Hepatic stellate cell (primary cell): ENCODE measurements around the gene SF3B4.

ENCODE experiments used
- DNase-seq: peaks from one replicate; pipeline ENCODE4 v3.0.0; 2011; ENCODE audit warnings: low spot score

The SF3B4 gene

DNA sequence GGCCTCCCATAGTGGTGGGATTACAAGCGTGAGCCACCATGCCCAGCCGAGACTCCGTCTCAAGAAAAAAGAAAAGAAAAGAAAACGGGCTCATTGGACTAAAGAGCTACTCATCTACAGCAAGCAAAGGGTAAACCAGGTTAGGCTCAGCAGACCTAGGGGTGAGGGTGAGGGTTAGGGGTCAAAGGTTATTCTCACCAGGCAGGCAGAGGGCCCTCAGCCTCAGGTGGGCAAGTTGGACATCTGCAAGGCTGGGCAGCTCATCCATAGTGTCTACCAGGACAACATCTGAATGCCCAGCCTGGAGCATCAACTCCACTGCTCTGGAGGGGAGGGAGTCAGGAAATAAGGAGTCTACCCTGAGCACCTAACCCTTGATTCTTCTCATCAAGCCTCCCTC is 5.6 kb upstream of the SF3B4 start:
- DNase-seq = no peak

DNA sequence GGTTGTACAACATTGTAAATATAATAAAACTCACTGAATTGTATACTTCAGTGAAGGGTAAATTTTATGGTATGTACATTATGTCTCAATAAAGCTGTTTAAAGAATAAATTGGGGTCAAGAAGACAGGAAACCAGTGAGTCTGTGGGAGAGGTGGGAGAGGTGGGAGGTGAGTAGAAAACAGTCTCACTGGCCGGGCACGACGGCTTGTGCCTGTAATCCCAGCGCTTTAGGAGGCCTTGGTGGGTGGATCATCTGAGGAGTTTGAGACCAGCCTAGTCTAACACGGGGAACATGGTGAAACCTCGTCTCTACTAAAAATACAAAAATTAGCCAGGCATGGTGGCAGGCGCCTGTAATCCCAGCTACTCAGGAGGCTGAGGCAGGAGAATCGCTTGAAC is 4.9 kb upstream of the SF3B4 start:
- DNase-seq = no peak

- no peak for DNase-seq
Measured at GRCh38 chr1:149931212-149931790, 3.7 kb upstream of the SF3B4 start.

DNA sequence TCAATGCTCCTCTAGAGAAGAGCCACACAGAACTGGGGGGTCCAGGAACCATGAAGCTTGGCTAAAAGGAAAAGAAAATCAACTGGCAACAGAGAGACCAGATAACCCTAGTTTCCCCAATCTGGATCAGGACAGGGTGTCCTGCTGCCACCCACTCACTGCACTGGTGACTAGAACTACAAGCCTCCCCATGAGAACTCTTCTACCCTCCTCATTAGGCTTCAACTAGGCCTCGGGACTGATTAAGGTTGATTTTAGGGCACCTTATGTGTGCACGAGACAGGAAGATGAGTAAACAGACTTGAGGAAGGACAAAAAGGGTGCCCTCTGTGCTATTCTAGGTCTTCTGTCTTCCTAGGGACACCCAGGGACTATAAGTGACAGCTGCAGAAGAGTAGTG is 2.3 kb upstream of the SF3B4 start:
- no peak for DNase-seq

DNA sequence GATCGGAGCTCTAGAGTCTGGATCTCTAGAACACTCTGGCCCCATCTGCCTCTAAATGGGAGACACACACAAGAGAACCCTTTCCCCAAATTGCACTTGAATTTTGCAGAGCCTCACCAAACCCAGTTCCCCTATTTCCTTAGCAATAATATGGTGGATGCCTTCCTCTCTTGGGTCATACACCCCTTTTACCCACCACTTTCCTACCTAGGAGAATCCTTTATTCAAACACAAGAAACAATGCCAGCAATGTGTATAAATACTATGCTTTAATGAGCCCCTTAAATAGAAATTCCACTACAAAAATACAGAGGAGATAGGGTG is 760 bp upstream of the SF3B4 start:
- DNase-seq = no peak

DNA sequence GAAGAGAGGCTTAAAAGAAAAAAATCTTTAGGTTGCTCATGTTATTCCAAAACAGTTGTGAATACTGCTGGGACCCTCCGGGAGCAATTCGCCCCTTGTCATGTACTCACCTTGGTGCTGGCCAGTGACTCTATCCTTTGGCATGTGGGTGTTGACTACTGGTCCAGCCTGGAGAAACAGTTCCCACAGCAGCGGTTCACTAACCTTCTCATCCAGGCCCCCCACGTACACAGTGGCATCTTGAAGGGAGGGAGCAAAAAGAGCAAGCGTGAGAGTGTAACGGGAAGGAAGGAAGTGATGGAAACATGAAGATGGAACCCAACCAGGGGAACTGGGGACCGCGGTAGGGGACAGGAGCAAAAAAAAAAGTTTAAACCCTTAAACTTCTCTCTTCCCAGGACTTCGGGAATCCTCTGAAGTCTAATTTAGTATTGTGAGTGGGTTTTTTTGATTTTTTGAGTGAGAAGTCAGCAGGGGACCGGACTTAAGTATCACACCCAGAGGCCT is 494 bp downstream of the SF3B4 start:
- DNase-seq = no peak

DNA sequence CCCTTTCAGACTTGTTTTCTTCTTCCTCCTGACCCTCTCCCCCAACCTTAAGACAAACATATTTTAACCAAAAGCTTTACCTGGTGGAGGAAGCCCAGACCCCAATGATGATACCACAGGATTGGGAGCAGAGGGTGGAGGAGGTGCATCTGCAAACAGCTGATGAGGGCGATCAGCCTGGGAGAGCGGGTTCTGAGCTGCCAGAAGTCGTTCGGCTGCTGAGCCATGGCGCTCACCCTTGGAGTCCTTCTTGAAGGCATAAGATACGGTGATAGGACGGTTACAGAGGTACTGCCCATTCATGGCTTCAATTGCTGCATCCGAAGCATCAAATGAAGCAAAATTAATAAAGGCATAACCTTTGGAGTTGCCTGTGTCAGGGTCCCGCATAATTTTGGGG is 1.3 kb downstream of the SF3B4 start:
- DNase-seq = no peak

- no peak for DNase-seq
Measured at GRCh38 chr1:149925751-149926150, 1.9 kb downstream of the SF3B4 start.

DNA sequence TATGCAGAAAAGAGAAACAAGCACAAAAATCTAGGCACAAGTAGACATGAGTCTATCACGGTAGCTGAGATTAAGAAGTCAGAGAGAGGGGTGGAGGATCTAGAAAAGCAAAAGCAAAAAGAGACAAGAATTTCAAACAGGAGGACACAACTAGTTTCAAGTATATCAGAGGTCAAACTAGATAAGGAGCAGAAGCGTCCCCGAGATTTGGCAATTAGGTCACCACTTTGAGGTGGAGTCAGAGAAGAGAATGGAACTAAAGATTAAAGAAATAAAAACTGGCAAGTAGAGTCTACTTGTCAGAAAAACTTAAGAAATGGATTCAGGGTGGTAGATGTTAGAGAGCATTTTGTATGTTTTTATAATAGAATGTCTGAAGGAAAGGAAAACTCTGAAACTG is 2.3 kb downstream of the SF3B4 start:
- DNase-seq = no peak

- no peak for DNase-seq
Measured at GRCh38 chr1:149923626-149924025, 4.0 kb downstream of the SF3B4 start.

DNA sequence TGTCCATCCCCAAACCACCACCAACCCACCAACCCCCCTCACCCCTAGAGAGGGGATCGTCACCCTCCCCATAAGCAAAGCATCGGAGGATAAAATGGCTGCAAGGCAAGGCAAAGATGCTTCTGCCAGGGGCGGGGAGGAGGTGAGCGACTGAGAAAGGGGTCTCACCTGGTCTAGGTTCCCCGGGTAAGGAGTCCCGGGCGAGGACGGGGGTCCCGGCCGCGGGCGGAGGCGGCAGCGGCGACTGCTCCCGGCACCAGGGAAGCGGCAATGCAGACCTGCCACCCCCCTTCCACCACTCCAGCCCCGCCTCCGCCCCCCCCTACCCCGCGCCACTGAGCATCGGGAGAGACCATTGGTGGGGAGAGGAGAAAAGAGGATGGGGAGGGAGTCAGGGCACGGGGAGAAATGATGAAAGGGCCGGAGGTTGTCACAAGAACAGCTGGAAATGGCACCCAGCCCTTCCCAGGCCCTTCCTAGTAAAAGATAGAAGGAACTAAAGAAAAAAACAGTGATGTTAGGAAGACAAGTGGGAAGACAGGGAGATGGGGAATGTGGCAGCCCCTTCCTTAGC is 9.9 kb downstream of the SF3B4 start, which contains the start of gene SV2A:
SV2A (minus strand) TSS at position 274 of the 574 bp plus-strand sequence. CDS start 4,004 bp downstream, outside the sequence.
- DNase-seq = peak; percentile 88

DNA sequence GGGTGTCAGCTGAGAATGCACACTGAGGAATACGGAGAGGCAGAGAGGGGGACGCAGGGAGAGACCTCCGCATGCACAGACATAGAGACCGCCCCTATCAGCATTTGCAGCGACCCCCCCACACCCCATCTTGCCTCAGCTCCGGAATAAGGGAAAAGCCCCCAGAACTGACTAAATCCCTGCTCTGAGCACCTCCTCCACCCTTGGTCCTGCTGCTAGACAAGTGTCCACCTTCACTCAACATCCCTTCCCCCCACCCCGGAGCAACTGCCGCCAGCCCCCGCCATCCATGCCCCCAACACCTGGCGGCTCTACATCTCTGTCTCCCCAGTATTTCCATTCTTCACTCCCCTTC is 10.7 kb downstream of the SF3B4 start:
- no peak for DNase-seq

DNA sequence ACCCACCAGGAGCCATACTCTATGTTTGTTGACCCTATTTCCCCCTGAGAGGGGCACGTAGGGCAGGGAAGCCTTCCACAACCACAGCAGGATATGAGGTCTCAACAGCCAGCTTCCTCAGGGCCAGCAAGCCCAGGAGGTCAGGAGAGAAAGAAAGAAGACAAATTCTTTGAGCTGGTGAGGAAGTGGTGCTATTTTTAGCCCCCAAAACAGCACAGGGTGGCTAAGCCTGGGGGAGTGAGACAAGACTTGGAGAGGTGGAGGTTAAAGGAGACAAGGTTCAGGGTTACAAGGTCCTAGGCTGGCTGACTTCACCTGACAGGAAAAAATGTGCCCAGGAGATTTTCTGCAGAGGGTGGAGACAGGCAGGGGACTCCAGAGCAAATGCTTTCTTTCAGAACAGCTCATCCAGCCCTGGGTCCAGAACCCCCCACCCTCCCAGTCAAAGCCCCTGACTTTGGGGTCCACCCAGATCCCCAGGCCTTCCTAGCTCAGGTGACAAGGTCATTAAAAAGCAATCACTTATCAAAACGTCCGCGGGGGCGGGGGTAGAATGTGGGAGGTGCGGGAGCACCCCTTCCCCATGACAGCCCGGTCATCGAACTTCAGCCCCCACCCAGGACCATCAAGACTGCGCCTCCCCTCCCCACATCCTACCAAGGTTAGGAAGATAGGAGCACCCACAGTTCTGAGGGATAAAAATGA is 11.3 kb downstream of the SF3B4 start:
- DNase-seq = peak; percentile 47

GRCh38 chr1:149915429-149916192 is 12.0 kb downstream of the SF3B4 start:
- DNase-seq = no peak

DNA sequence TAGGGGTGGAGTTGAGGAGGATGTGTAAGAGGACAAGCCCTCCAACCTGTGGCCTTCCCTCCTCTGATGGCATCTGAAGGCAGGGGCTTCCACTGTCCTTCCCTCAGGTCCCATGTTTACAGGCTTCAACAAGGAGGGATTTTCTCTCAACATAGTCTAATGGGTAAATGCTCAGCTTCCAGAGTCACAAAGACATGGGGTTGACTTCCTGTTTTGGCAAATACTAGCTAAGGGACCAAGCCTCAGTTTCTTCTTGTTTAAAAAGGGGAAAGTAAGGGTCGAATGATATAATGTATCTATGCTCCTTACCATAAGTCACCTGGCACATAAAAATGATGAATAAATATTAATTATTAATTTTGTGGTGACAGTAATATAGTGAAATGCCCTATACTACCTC is 13.1 kb downstream of the SF3B4 start:
- no peak for DNase-seq

DNA sequence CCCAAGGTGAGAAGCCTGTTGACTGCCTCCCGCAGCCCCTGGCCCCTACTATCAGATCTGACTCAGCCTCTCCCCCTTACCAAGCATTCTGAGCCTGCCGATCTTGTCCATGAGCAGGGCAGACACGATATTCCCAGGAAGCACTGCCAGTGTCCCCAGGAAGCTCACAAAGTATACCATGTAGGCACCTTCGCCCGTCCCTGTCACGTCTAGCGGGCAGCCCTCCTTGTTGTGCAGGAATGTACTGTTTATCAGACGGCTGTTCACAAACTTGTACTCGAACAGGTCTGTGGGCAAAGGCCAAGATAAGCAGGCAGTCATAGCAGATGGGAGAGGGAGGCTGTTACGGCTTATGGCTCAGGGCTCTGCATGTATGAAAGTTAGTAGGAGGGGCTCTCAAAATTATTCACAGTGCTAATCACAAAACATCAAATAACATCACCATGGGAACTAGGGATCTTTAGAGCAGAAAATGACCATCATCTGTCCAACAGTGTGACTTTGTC is 21.0 kb downstream of the SF3B4 start:
- no peak for DNase-seq

DNA sequence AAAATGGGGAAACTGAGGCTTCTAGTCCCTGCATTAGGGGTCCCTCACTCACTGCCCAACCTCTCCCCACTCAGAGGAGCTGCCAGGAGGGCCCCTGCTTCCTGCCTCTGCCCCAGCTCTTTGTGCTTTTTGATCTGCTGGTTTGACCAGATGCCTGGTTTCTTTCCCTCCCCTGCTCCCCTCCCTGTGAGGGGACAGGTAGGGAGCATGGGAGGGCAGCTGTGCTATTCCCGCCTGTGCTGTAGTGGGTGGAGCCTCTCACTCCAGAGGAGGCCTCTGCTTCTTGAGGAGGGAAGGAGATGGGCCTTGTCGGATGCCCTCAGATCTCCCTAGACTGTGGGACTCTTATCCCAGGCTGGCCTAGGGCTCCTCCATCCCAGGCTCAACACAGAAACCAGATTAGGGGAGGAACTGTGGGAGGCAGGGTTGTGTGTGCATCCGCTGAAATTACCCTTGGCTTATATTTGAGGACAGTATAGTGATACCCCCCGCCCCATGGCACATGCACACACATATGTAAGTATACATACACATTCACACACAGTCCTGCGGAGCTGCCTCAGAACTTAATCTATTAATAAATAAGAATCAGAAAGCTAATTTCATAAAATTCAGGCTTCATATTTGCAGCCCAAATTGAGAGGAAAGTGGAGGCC is 23.6 kb downstream of the SF3B4 start:
- DNase-seq = no peak

- peak; percentile 94 for DNase-seq
Measured at GRCh38 chr1:149899460-149900284, 27.9 kb downstream of the SF3B4 start, which contains the start of gene BOLA1. Gene BOLA1 (plus strand): TSS chr1:149899568. CDS start chr1:149900060, 492 bp downstream.

DNA sequence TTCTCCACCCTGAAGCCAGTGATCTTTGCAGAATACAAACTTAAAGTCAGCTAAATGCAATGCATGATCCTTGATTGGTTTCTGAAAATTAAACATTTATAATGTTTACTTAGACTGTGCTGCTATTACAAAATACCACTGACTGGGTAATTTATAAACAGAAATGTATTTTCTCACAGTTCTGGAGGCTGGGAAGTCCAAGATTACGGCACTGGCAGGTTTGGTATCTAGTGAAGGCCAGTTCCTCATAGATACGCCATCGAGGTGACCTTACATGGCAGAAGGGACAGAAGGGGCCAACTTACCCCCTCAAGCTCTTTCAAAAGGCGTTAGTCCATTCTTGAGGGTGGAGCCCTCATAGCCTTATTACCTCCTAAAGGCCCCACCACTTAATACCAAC is 31.0 kb downstream of the SF3B4 start:
- DNase-seq = no peak

DNA sequence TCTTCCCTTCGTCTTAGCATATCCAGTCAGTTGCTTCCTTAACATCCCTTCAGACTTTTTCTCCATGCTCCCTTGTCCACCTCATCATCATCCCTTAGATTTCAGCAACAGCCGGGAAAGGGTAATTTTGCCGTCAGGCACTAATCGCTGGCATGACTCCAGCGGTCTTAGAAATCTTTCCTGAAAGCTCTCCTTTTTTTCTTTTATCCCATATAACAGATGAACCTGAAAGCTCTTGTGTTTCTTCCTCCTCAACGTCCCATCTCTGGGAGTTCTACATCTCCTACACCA is 38.7 kb downstream of the SF3B4 start:
- no peak for DNase-seq

- peak; percentile 67 for DNase-seq
Measured at GRCh38 chr1:149888247-149888998, 39.2 kb downstream of the SF3B4 start.
